Gastrocnemius medialis (tissue), 4 donors: ENCODE data around the gene OTOF. TPM values are rescaled to one million over a fixed set of nuclear protein-coding genes. Genes with fewer than 3 reads are reported as not detected.

Experiments used
- ATAC-seq, 2 donors: fragments of 150-250 bp; one replicate each; pipeline ENCODE4 v1.9.1; 2016
- DNase-seq, 2 donors: peaks; one replicate each; pipeline ENCODE4 v3.0.0-alpha.2; 2019
- H3K27ac ChIP-seq, 4 donors: fragments of 200-600 bp; sonication (generic); 1 replicate in 1 of 4; 2 replicates in 3 of 4; pipeline ENCODE4 v1.5.1; 2016 to 2018; ENCODE audit warnings: mild to moderate bottlenecking in 2 of 4, moderate library complexity in 1 of 4
- H3K27me3 ChIP-seq, 3 donors: fragments of 200-600 bp; sonication (generic) in 2 of 3; 1 replicate in 1 of 3; 2 replicates in 2 of 3; pipeline versions ENCODE4 v1.5.1 to v1.6.0; 2016 to 2019; ENCODE audit warnings: mild to moderate bottlenecking in 1 of 3, moderate library complexity in 1 of 3
- H3K36me3 ChIP-seq, 2 donors: fragments of 200-600 bp; sonication (generic) in 1 of 2; one replicate each; pipeline ENCODE4 v1.5.1; 2017 to 2018
- H3K4me1 ChIP-seq, 2 donors: fragments of 200-600 bp; sonication (generic) in 1 of 2; one replicate each; pipeline ENCODE4 v1.5.1; 2016 to 2017; ENCODE audit warnings: mild to moderate bottlenecking in 2 of 2
- H3K4me3 ChIP-seq, 4 donors: fragments of 200-600 bp; sonication (generic) in 3 of 4; 1 replicate in 1 of 4; 2 replicates in 3 of 4; pipeline ENCODE4 v1.5.1; 2016 to 2019; ENCODE audit warnings: mild to moderate bottlenecking in 2 of 4
- H3K9me3 ChIP-seq, 3 donors: fragments of 200-600 bp; sonication (generic) in 2 of 3; 1 replicate in 1 of 3; 2 replicates in 2 of 3; pipeline ENCODE4 v1.5.1; 2016 to 2019
- POLR2A ChIP-seq, 2 donors: fragments of 450-650 bp; IDR thresholded peaks; one replicate each; pipeline ENCODE4 v1.6.1; 2017; ENCODE audit warnings: antibody characterized with exemption in 2 of 2, mild to moderate bottlenecking in 2 of 2, moderate library complexity in 2 of 2
- in situ Hi-C, 4 donors: fragments of 200-750 bp; cut with MboI; loops; one replicate each; pipeline versions ENCODE4 v1.15.0 to v1.8.0; 2017; ENCODE audit warnings: low sequenced_read_pairs in 4 of 4
- intact Hi-C: fragments of 100-400 bp; cut with DNase I; formaldehyde crosslinking; loops from one replicate; pipeline ENCODE4 v1.15.1; 2023; ENCODE audit warnings: low total_unique reads
- total RNA-seq, 4 donors: library from RNA; depleted of rRNA; stranded (reverse); fragments of >200 nt; gene quantifications; one replicate each; pipeline versions ENCODE4 v1.1.0 to v1.2.3, GENCODE V29; 2016
- TF ChIP-seq, protein P1 (sequence below), 5 experiments: fragments of 450-650 bp in 3 of 5; fragments of 200-600 bp in 2 of 5; sonication (generic) in 2 of 5; IDR thresholded peaks in 4 of 5; conservative IDR thresholded peaks in 1 of 5; 1 replicate in 4 of 5; 2 replicates in 1 of 5; pipeline ENCODE4 v1.5.1; 2016 to 2019; ENCODE audit warnings: antibody characterized with exemption in 5 of 5, mild to moderate bottlenecking in 3 of 5, moderate library complexity in 3 of 5

OTOF gene
- total RNA-seq, 4 donors from 2014 or later, result 0.09 to 0.46 TPM; not detected in 2

DNA sequence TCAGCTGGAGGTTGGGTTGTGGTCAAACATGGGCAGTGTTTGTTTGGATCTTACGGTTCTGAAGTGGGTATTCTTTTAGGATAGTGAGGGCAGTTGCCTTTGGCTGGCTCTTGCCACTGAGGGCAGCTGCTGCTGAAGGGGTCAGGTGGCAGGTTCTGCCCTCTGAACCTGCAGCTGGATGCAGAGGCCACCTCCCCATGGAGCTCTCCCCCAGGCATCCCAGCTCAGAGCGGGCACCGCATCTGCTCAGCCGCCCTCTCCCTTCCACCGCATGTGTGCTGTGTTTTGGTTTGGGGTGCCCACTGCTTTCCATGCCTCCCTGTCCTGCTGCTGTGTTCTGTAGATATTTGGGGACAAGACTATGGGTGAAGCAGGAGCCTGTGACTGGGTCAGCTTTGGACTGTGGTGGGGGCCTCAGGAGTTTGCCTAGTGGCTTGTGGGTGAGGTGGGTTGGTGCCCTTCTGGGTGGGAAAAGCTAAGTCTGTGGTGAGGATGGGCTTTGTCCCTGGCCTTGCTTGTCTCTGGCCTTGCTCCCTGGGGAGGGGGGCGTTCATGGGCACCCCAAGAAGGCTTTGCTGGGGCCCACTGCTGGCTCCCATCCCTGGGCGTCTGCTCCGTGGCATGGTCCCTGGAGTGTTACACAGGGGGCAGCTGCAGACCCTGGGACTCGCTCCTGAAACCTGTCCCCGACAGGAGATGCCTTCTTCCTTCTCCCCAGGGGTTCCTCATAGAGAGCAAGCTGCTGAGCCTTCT lies 28.5 kb downstream of the OTOF start:
- in situ Hi-C loops (no loop called here), intact Hi-C loops (no loop called here)
- Histone ChIP-seq H3K9me3 (no peaks in the 10 kb centered on the region), H3K27ac (no peak overlapping the region), H3K27me3 (no peaks in the 10 kb centered on the region), H3K4me1 (no peaks in the 10 kb centered on the region), H3K4me3 (no peak overlapping the region), H3K36me3 (no peaks in the 10 kb centered on the region)
- no peak for TF ChIP-seq POLR2A (IDR thresholded peaks at IDR 0.05)
- TF ChIP-seq, protein P1, sequence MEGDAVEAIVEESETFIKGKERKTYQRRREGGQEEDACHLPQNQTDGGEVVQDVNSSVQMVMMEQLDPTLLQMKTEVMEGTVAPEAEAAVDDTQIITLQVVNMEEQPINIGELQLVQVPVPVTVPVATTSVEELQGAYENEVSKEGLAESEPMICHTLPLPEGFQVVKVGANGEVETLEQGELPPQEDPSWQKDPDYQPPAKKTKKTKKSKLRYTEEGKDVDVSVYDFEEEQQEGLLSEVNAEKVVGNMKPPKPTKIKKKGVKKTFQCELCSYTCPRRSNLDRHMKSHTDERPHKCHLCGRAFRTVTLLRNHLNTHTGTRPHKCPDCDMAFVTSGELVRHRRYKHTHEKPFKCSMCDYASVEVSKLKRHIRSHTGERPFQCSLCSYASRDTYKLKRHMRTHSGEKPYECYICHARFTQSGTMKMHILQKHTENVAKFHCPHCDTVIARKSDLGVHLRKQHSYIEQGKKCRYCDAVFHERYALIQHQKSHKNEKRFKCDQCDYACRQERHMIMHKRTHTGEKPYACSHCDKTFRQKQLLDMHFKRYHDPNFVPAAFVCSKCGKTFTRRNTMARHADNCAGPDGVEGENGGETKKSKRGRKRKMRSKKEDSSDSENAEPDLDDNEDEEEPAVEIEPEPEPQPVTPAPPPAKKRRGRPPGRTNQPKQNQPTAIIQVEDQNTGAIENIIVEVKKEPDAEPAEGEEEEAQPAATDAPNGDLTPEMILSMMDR (IDR thresholded peaks at IDR 0.05 in 4 of 5, conservative IDR thresholded peaks at IDR 0.05 in 1 of 5), result no peak
- ATAC-seq (no peak), DNase-seq (no peak)

DNA sequence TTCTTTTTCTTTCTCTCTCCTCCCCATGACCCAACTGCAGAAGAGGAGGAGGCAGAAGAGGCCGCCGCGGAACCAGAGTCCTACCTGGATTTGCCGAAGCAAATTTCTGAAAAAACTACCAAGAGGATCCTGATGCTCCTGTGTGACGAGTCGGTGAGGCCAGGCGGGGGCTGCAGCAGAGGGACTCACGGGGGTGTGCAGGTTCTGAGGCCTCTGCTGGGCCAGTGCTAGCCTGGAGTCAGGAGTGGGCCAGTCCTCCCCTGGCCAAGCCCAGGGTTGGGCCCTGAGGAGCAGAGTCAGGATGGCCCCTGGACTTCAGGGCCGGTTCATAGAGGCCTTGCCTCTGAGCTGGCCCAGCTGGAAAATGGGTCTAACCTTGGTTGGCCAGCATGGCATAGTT lies 29.3 kb downstream of the OTOF start:
- Histone ChIP-seq H3K36me3 (no peaks in the 10 kb centered on the region), H3K9me3 (no peaks in the 10 kb centered on the region), H3K27ac (no peak overlapping the region), H3K27me3 (no peaks in the 10 kb centered on the region), H3K4me1 (peaks cover 0 to 5% of the 10 kb centered on the region in 2 donors), H3K4me3 (no peak overlapping the region)
- intact Hi-C loops (no loop called here), in situ Hi-C loops (no loop called here)
- no peak for DNase-seq
- no peak for ATAC-seq
- TF ChIP-seq, protein P1 (IDR thresholded peaks at IDR 0.05 in 4 of 5, conservative IDR thresholded peaks at IDR 0.05 in 1 of 5), result no peak

DNA sequence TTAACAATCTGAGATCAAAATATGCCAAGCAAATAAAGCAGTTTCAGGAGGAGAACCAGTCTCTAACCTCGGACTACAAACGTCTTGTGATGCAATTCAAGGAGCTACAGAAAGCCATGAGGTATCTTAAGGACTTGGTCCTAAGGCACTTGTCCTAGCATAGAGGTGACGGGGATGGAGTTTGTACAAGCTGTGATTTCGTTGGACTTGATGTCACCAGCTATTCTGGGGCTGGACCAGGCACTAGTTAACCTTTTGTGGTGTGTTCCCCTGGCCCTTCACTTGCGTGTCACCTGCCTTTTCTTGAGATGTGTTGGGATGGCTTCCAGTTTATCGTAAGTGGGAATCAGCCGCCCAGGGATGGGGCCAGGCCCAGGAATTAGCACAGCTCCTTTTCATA lies 33.7 kb downstream of the OTOF start:
- Histone ChIP-seq H3K27ac (no peak overlapping the region), H3K4me1 (peaks cover 0 to 5% of the 10 kb centered on the region in 2 donors), H3K4me3 (no peak overlapping the region), H3K27me3 (no peaks in the 10 kb centered on the region), H3K36me3 (no peaks in the 10 kb centered on the region), H3K9me3 (no peaks in the 10 kb centered on the region)
- intact Hi-C loops, result no loop called here
- DNase-seq (no peak), ATAC-seq (peak; percentile 74 to 87)
- TF ChIP-seq POLR2A (IDR thresholded peaks at IDR 0.05), result no peak
- TF ChIP-seq, protein P1 (IDR thresholded peaks at IDR 0.05 in 4 of 5, conservative IDR thresholded peaks at IDR 0.05 in 1 of 5), result no peak
- in situ Hi-C loops, result no loop called here

DNA sequence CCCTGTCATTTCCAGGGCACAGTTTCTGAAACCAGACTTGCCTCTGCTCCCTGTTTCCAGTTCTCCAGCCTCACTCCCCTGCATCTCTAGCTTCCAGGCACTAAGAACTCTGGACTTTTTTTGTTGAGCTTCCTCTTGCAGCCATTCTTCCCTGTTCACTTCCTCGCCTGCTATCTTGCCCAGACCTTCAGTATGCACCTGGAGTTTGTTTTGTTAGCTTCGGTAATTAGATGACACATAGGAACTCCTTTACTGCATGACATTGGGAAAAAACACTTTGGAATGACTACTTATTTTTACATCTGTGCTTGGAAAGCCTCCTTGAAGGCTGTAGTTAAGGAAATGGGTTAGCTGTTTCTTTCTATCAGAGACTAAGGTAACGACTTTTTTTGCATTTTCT lies 35.2 kb downstream of the OTOF start:
- in situ Hi-C loops, result no loop called here
- no peak overlapping the region for H3K27ac ChIP-seq
- no peaks in the 10 kb centered on the region for H3K9me3 ChIP-seq
- DNase-seq (no peak), ATAC-seq (no peak)
- no peak overlapping the region for H3K4me3 ChIP-seq
- no peaks in the 10 kb centered on the region for H3K36me3 ChIP-seq
- H3K27me3 ChIP-seq, result no peaks in the 10 kb centered on the region
- H3K4me1 ChIP-seq, result peaks cover 0 to 5% of the 10 kb centered on the region in 2 donors
- no peak for TF ChIP-seq POLR2A (IDR thresholded peaks at IDR 0.05)
- TF ChIP-seq, protein P1 (IDR thresholded peaks at IDR 0.05 in 4 of 5, conservative IDR thresholded peaks at IDR 0.05 in 1 of 5), result no peak
- intact Hi-C loops, result no loop called here

DNA sequence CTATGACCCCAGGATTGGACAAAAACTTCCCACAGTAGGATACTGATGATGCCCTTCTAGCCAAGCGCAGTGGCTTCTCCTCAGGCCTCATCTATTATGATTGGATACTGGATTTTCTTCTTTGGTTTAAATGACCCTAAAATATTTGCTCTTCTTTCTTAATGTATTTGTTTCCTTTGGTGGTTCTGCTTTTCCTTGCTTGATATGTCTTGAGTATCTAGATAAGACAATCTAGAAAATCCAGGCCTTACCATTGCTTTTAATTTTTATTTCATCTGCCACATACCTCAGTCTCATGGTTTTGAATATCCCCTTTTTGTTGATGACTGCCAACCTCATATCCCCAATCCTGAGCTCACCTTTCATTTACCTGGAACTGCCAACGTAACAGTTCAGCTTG lies 35.6 kb downstream of the OTOF start:
- DNase-seq (no peak), ATAC-seq (no peak)
- Histone ChIP-seq H3K27ac (no peak overlapping the region), H3K9me3 (no peaks in the 10 kb centered on the region), H3K4me1 (peaks cover 0 to 5% of the 10 kb centered on the region in 2 donors), H3K27me3 (no peaks in the 10 kb centered on the region), H3K36me3 (no peaks in the 10 kb centered on the region), H3K4me3 (no peak overlapping the region)
- intact Hi-C loops, result no loop called here
- TF ChIP-seq, protein P1 (IDR thresholded peaks at IDR 0.05 in 4 of 5, conservative IDR thresholded peaks at IDR 0.05 in 1 of 5), result no peak
- no peak for TF ChIP-seq POLR2A (IDR thresholded peaks at IDR 0.05)
- in situ Hi-C loops, result no loop called here
